ENCODE data around the gene CELF1. TPM values are rescaled to one million over a fixed set of nuclear protein-coding genes. Genes with fewer than 3 reads are reported as not detected.
A peak's percentile ranks its signal among the peaks of the same experiment; 100 is the strongest.

The CELF1 gene
- total and polyA plus RNA-seq, 2 of the 13 experiments (the other 11 are each of a cell fraction or from before 2014, with no cell fraction given), result 69.0 to 80.1 TPM

DNA sequence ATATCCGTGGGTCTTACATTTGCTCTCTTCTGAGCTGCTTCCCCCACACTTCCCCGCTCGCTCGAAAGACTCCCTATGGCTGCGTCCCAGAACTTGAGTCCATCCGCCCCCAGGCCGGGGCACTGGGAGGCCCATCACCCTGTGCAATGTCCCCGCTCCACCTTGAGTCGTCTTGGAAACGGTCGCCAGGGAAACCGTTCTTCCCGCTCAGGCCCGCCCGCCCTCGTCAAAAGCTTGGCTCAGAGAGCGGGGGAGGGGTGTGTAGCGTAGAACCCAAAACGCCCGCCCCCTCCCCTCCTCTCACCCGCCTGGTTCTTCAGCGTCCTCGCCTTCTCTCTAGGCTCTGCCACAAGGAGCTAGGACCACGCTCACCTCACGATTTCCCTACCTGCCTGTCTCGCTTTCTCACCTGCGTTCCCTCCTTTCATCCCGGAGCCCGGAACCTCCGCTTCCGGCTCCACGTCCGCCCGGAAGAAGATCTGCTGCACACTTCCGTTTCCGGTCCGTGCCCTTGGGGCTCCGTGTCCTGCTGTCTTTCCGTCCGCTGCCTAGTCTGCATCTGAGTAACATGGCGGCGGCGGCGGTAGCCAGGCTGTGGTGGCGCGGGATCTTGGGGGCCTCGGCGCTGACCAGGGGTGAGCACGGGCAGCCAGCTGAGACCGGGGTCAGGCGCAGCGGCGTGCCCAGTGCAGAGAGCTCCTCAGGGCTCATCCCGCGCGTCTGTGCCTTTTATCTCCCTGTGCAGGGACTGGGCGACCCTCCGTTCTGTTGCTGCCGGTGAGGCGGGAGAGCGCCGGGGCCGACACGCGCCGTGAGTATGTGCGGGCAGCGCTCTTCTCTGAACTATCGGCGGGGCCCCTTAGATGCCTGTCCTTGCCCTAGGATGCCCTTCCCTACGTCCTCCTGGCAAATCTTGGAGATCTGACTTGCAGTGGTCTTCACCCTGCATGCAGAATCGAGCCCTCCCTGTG is 25.9 kb upstream of the CELF1 start, which contains the start of the genes KBTBD4 and NDUFS3 (continued):
- TF ChIP-seq ZNF263 (CRISPR knock-in tag; IDR thresholded peaks at IDR 0.05) (no peak), FIP1L1 (IDR thresholded peaks at IDR 0.05; ENCODE audit: borderline replicate concordance, insufficient read depth, low read depth, low read length) (no peak), ZZZ3 (CRISPR knock-in tag; IDR thresholded peaks at IDR 0.05; ENCODE audit: borderline replicate concordance) (peak; percentile 93; the same call in 1 of the 2 replicates), ZNF234 (CRISPR knock-in tag; conservative IDR thresholded peaks at IDR 0.05) (peak; percentile 96), ZFP37 (CRISPR knock-in tag; IDR thresholded peaks at IDR 0.05; ENCODE audit: borderline replicate concordance) (peak; percentile 38; the same call in 1 of the 2 replicates), CREB1 (IDR thresholded peaks at IDR 0.05) (peak; percentile 64), CREB1 (CRISPR knock-in tag; IDR thresholded peaks at IDR 0.05) (peak; percentile 78), ELF4 (CRISPR knock-in tag; IDR thresholded peaks at IDR 0.05; ENCODE audit: borderline replicate concordance) (peak; percentile 73; the same call in 1 of the 2 replicates), GATAD2A (CRISPR knock-in tag; IDR thresholded peaks at IDR 0.05) (peak; percentile 79), PHF5A (CRISPR knock-in tag; IDR thresholded peaks at IDR 0.05; ENCODE audit: low read depth, unreplicated experiment) (peak; percentile 95), MEIS2 (CRISPR knock-in tag; IDR thresholded peaks at IDR 0.05) (peak; percentile 81; the same call in 1 of the 2 replicates), TRIM24 (CRISPR knock-in tag; IDR thresholded peaks at IDR 0.05) (no peak), MED13 (CRISPR knock-in tag; IDR thresholded peaks at IDR 0.05) (peak; percentile 88), KMT2A (CRISPR knock-in tag; IDR thresholded peaks at IDR 0.05) (peak; percentile 100)
- TF ChIP-seq, protein P1, sequence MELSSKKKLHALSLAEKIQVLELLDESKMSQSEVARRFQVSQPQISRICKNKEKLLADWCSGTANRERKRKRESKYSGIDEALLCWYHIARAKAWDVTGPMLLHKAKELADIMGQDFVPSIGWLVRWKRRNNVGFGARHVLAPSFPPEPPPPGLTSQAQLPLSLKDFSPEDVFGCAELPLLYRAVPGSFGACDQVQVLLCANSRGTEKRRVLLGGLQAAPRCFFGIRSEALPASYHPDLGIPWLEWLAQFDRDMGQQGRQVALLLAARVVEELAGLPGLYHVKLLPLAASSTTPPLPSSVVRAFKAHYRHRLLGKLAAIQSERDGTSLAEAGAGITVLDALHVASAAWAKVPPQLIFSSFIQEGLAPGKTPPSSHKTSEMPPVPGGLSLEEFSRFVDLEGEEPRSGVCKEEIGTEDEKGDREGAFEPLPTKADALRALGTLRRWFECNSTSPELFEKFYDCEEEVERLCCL (CRISPR knock-in tag; IDR thresholded peaks at IDR 0.05; ENCODE audit: borderline replicate concordance), result no peak
- TF ChIP-seq, protein P2, sequence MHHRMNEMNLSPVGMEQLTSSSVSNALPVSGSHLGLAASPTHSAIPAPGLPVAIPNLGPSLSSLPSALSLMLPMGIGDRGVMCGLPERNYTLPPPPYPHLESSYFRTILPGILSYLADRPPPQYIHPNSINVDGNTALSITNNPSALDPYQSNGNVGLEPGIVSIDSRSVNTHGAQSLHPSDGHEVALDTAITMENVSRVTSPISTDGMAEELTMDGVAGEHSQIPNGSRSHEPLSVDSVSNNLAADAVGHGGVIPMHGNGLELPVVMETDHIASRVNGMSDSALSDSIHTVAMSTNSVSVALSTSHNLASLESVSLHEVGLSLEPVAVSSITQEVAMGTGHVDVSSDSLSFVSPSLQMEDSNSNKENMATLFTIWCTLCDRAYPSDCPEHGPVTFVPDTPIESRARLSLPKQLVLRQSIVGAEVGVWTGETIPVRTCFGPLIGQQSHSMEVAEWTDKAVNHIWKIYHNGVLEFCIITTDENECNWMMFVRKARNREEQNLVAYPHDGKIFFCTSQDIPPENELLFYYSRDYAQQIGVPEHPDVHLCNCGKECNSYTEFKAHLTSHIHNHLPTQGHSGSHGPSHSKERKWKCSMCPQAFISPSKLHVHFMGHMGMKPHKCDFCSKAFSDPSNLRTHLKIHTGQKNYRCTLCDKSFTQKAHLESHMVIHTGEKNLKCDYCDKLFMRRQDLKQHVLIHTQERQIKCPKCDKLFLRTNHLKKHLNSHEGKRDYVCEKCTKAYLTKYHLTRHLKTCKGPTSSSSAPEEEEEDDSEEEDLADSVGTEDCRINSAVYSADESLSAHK (CRISPR knock-in tag; IDR thresholded peaks at IDR 0.05; ENCODE audit: borderline replicate concordance), result no peak
- TF ChIP-seq, protein P3, sequence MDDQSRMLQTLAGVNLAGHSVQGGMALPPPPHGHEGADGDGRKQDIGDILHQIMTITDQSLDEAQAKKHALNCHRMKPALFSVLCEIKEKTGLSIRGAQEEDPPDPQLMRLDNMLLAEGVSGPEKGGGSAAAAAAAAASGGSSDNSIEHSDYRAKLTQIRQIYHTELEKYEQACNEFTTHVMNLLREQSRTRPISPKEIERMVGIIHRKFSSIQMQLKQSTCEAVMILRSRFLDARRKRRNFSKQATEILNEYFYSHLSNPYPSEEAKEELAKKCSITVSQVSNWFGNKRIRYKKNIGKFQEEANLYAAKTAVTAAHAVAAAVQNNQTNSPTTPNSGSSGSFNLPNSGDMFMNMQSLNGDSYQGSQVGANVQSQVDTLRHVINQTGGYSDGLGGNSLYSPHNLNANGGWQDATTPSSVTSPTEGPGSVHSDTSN (CRISPR knock-in tag; IDR thresholded peaks at IDR 0.05; ENCODE audit: borderline replicate concordance), result no peak
- TF ChIP-seq, protein P4, sequence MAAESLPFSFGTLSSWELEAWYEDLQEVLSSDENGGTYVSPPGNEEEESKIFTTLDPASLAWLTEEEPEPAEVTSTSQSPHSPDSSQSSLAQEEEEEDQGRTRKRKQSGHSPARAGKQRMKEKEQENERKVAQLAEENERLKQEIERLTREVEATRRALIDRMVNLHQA (CRISPR knock-in tag; IDR thresholded peaks at IDR 0.05), result no peak
- TF ChIP-seq, protein P5, sequence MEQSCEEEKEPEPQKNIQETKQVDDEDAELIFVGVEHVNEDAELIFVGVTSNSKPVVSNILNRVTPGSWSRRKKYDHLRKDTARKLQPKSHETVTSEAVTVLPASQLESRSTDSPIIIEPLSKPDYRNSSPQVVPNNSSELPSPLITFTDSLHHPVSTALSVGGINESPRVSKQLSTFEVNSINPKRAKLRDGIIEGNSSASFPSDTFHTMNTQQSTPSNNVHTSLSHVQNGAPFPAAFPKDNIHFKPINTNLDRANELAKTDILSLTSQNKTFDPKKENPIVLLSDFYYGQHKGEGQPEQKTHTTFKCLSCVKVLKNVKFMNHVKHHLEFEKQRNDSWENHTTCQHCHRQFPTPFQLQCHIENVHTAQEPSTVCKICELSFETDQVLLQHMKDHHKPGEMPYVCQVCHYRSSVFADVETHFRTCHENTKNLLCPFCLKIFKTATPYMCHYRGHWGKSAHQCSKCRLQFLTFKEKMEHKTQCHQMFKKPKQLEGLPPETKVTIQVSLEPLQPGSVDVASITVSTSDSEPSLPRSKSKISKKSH (CRISPR knock-in tag; IDR thresholded peaks at IDR 0.05; ENCODE audit: borderline replicate concordance), result peak; percentile 95
